GM12875 (cell line): ENCODE data around the gene E2F4.
A peak's percentile ranks its signal among the peaks of the same experiment; 100 is the strongest.

Experiments used
- H3K4me3 ChIP-seq: one replicate; pipeline ENCODE4 v1.5.1; 2011; ENCODE audit warnings: low read depth, low read length, control low read depth
- CTCF ChIP-seq: IDR thresholded peaks from 2 replicates; pipeline ENCODE4 v1.5.1; 2011; ENCODE audit warnings: low read depth, mild to moderate bottlenecking, control low read depth, inconsistent platforms, low read length, moderate library complexity, borderline replicate concordance; ENCODE audit not compliant: insufficient read depth

The E2F4 gene

GRCh38 chr16:67183627-67184452 lies 8.1 kb upstream of the E2F4 start, which contains the start of gene MATCAP1:
Gene MATCAP1, minus strand, starts transcription at chr16:67183963. Its CDS starts 3,353 bp downstream, at chr16:67180610.
- H3K4me3 ChIP-seq = peak within 1 kb of the TSS; percentile 84
- no peak for TF ChIP-seq CTCF

DNA sequence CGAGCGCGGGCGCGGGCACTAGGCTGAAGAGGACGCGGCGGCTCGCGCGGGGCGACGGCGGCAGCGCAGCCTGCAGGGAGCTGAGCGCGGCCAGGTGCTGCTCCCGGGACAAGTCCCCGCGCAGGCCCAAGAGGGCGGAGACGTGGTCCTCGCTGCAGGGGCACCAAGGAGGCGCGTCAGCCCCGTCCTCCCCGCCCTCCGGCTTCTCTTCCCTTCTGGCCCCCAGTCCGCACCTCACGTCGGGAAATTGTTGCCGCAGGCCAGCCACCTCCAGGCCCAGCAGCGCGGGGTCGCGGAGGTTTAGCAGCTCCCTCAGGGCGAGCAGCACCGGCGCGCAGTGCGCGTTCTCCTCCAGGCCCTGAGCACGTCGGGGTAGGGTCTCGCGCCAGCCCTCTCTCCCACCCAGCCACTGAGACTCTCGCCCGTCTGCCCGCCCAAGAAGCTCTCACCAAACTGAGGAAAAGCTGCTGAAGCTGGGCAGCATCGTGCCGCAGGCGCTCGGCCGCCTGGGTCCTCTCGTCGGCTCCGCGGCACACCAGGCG lies 7.4 kb upstream of the E2F4 start:
- peak overlapping the region; percentile 84 for H3K4me3 ChIP-seq
- TF ChIP-seq CTCF = no peak

- peak; percentile 93 for TF ChIP-seq CTCF
- H3K4me3 ChIP-seq = no peak overlapping the region
Observed at GRCh38 chr16:67184995-67185650, 6.8 kb upstream of the E2F4 start.

DNA sequence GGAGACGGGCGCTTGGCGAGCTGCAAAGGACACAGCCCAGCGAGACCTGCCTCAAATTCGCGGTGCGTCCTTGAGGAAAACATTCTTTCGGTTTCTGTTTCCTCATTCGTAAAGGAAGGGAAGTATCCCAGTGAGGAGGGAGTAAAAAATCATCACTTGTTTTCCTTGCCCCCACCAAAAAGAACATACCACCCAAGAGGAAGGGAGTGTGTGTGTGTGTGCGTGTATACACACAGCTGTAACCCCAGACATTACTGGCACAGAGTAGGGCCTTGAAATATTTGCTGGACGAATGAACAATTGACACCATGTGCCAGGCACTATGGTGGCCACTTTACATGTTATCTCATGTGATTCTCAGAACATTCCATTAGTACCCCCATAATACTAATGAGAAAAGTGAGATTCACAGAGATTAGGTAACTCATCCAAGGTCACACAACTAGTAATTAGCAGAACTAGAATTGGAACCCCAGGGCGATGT lies 6.3 kb upstream of the E2F4 start:
- no peak for TF ChIP-seq CTCF
- H3K4me3 ChIP-seq = no peak overlapping the region

DNA sequence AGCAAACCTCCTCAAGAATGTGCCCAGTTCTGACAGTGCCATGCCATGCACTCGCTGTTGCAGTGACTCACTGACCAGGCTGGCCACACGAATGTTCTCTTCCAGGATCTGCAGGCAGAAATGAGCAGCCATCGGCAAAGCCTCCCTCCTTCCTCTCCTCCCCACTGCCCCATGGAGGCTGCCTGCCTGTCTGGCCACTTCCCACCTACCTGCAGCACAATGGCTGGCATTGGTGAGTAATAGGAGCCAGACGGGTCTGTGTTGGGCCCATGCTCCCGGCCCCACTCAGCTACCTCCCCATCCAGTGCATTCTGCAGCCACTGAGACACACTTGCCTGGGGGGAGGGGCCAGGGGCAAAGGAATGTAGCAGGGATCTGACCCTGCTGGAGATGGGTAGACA lies 5.4 kb upstream of the E2F4 start:
- H3K4me3 ChIP-seq = no peak overlapping the region

GRCh38 chr16:67187175-67187890 lies 4.6 kb upstream of the E2F4 start:
- H3K4me3 ChIP-seq = no peak overlapping the region

More for the DNA sequence above, 5.4 kb upstream of the E2F4 start:
- no peak for TF ChIP-seq CTCF

More at GRCh38 chr16:67187175-67187890, 4.6 kb upstream of the E2F4 start:
- no peak for TF ChIP-seq CTCF
